Neural cell (in vitro differentiated cells): ENCODE results near the gene IL31RA. TPM values are rescaled to one million over a fixed set of nuclear protein-coding genes. Genes with fewer than 3 reads are reported as not detected.

ENCODE experiments used
- H2AFZ ChIP-seq: fragments of 200-600, 300-800 bp; sonication (generic), shearing (Covaris generic); 2 replicates; pipeline ENCODE4 v1.6.0; 2014; ENCODE audit warnings: low read depth, mild to moderate bottlenecking, antibody characterized with exemption, low read length, moderate library complexity
- H3F3A ChIP-seq: fragments of 200-600 bp; shearing (Covaris generic); 2 replicates; pipeline ENCODE4 v1.6.1; 2016; ENCODE audit warnings: mild to moderate bottlenecking, moderate library complexity, mixed read lengths, antibody characterized with exemption, low read length; ENCODE audit not compliant: insufficient read depth, poor library complexity, severe bottlenecking
- H3K27ac ChIP-seq: fragments of 200-600, 300-800 bp; sonication (generic), shearing (Covaris generic); 2 replicates; pipeline ENCODE4 v1.5.1; 2014; ENCODE audit warnings: mild to moderate bottlenecking, low read length, moderate library complexity
- H3K27me3 ChIP-seq: fragments of 300-800, 200-600 bp; sonication (generic), shearing (Covaris generic); 2 replicates; pipeline ENCODE4 v1.6.0; 2014; ENCODE audit warnings: mild to moderate bottlenecking, low read depth, low read length, moderate library complexity; ENCODE audit not compliant: insufficient read depth
- H3K36me3 ChIP-seq: fragments of 300-800, 200-600 bp; sonication (generic), shearing (Covaris generic); 2 replicates; pipeline ENCODE4 v1.5.1; 2014; ENCODE audit warnings: mild to moderate bottlenecking, antibody characterized with exemption, low read length, moderate library complexity; ENCODE audit not compliant: insufficient read depth
- H3K4me2 ChIP-seq: fragments of 300-800, 200-600 bp; sonication (generic), shearing (Covaris generic); 2 replicates; pipeline ENCODE4 v1.6.0; 2014; ENCODE audit warnings: mild to moderate bottlenecking, low read length
- H3K4me3 ChIP-seq: fragments of 300-800, 200-600 bp; sonication (generic), shearing (Covaris generic); 2 replicates; pipeline ENCODE4 v1.5.1; 2014; ENCODE audit warnings: mild to moderate bottlenecking, low read length, moderate library complexity
- H3K79me2 ChIP-seq: fragments of 200-600 bp; shearing (Covaris generic); replicated peaks from 2 replicates; pipeline ENCODE4 v1.6.0; 2014; ENCODE audit warnings: mild to moderate bottlenecking, low read length, moderate library complexity; ENCODE audit not compliant: insufficient read depth
- H3K9ac ChIP-seq: fragments of 300-800, 200-600 bp; sonication (generic), shearing (Covaris generic); 2 replicates; pipeline ENCODE4 v1.6.1; 2016; ENCODE audit warnings: mild to moderate bottlenecking, low read length, mixed read lengths
- H3K9me2 ChIP-seq: fragments of 200-600 bp; shearing (Covaris generic); 2 replicates; pipeline ENCODE4 v1.6.1; 2016; ENCODE audit warnings: mild to moderate bottlenecking, low read length, mixed read lengths; ENCODE audit not compliant: insufficient read depth
- H3K9me3 ChIP-seq: fragments of 200-600, 300-800 bp; sonication (generic), shearing (Covaris generic); 2 replicates; pipeline ENCODE4 v1.6.1; 2016; ENCODE audit warnings: mild to moderate bottlenecking, mixed run types, low read length, moderate library complexity, mixed read lengths
- H4K20me1 ChIP-seq: fragments of 200-600 bp; shearing (Covaris generic); 2 replicates; pipeline ENCODE4 v1.6.1; 2016; ENCODE audit warnings: mild to moderate bottlenecking, mixed run types; ENCODE audit not compliant: insufficient read depth
- CTCF ChIP-seq: fragments of 450-650 bp; IDR thresholded peaks from 2 replicates; pipeline ENCODE4 v1.5.1; 2014; ENCODE audit warnings: antibody characterized with exemption, mild to moderate bottlenecking, moderate library complexity; ENCODE audit not compliant: poor library complexity, severe bottlenecking
- EP300 ChIP-seq: fragments of 450-650 bp; conservative IDR thresholded peaks from 2 replicates; pipeline ENCODE4 v1.6.1; 2014; ENCODE audit warnings: antibody characterized with exemption, mild to moderate bottlenecking, moderate library complexity; ENCODE audit not compliant: poor library complexity, severe bottlenecking
- EZH2 ChIP-seq: fragments of 200-600, 300-800 bp; shearing (Covaris generic), sonication (generic); IDR thresholded peaks from 2 replicates; pipeline ENCODE4 v1.6.1; 2014; ENCODE audit warnings: antibody characterized with exemption, low read length, borderline replicate concordance, mild to moderate bottlenecking; ENCODE audit not compliant: insufficient read depth, poor library complexity, severe bottlenecking
- MXI1 ChIP-seq: fragments of 450-650 bp; conservative IDR thresholded peaks from 2 replicates; pipeline ENCODE4 v1.6.1; 2014; ENCODE audit warnings: antibody characterized with exemption, mild to moderate bottlenecking; ENCODE audit not compliant: poor library complexity, severe bottlenecking
- POLR2AphosphoS5 ChIP-seq: IDR thresholded peaks from 2 replicates; pipeline ENCODE4 v1.6.1; 2012
- RAD21 ChIP-seq: fragments of 450-650 bp; conservative IDR thresholded peaks from 2 replicates; pipeline ENCODE4 v1.6.1; 2014; ENCODE audit warnings: antibody characterized with exemption, mild to moderate bottlenecking, moderate library complexity
- REST ChIP-seq: IDR thresholded peaks from 2 replicates; pipeline ENCODE4 v1.6.1; 2012; ENCODE audit warnings: borderline replicate concordance
- SMC3 ChIP-seq: fragments of 450-650 bp; conservative IDR thresholded peaks from 2 replicates; pipeline ENCODE4 v1.6.1; 2014; ENCODE audit warnings: antibody characterized with exemption, mild to moderate bottlenecking, moderate library complexity; ENCODE audit not compliant: poor library complexity
- TAF1 ChIP-seq: IDR thresholded peaks from 2 replicates; pipeline ENCODE4 v1.6.1; 2012; ENCODE audit warnings: low read depth
- polyA plus RNA-seq: library from polyadenylated mRNA; depleted of rRNA; stranded (reverse); fragments of >200 nt; gene quantifications from 2 replicates; pipeline ENCODE4 v1.2.3, GENCODE V29; 2014

The IL31RA gene
- polyA plus RNA-seq, 1 donor from 2014 or later = not detected

- Histone ChIP-seq H3K9me3 (no peaks in the 10 kb centered on the region), H3K9ac (no peak overlapping the region), H4K20me1 (no peaks in the 10 kb centered on the region), H3K9me2 (no peaks in the 10 kb centered on the region), H3K27me3 (no peaks in the 10 kb centered on the region), H2AFZ (no peak overlapping the region), H3K4me3 (no peak overlapping the region), H3K79me2 (no peaks in the 10 kb centered on the region), H3K27ac (no peak overlapping the region), H3F3A (no peaks in the 10 kb centered on the region), H3K4me2 (no peak overlapping the region), H3K36me3 (no peaks in the 10 kb centered on the region)
- TF ChIP-seq EZH2 (no peak), REST (no peak), POLR2AphosphoS5 (no peak), TAF1 (no peak), CTCF (no peak), RAD21 (no peak), EP300 (no peak), MXI1 (no peak), SMC3 (no peak)
Observed at GRCh38 chr5:55829956-55830355, 21.2 kb upstream of the IL31RA start.

GRCh38 chr5:55832446-55832845, 18.7 kb upstream of the IL31RA start:
- H2AFZ ChIP-seq = no peak overlapping the region
- no peaks in the 10 kb centered on the region for H3K9me2 ChIP-seq
- H3K27ac ChIP-seq = no peak overlapping the region
- TF ChIP-seq POLR2AphosphoS5 (no peak), EP300 (no peak), SMC3 (no peak), CTCF (no peak), EZH2 (no peak), RAD21 (no peak), MXI1 (no peak), REST (no peak), TAF1 (no peak)
- H3K4me2 ChIP-seq = no peak overlapping the region
- H3F3A ChIP-seq = no peaks in the 10 kb centered on the region
- no peaks in the 10 kb centered on the region for H4K20me1 ChIP-seq
- H3K9me3 ChIP-seq = no peaks in the 10 kb centered on the region
- H3K27me3 ChIP-seq = no peaks in the 10 kb centered on the region
- H3K9ac ChIP-seq = no peak overlapping the region
- H3K4me3 ChIP-seq = no peak overlapping the region
- H3K79me2 ChIP-seq = no peaks in the 10 kb centered on the region
- H3K36me3 ChIP-seq = no peaks in the 10 kb centered on the region
